Stimulated activated CD4-positive, alpha-beta T cell treated with anti-CD3 and anti-CD28 coated beads, Interleukin-15, amount 100 ng/mL, for 24 hours (primary cell): ENCODE data around the gene DPT.

ENCODE experiments used
- DNase-seq: peaks from one replicate; pipeline ENCODE4 v3.0.0-alpha.2; 2020

DPT gene

DNA sequence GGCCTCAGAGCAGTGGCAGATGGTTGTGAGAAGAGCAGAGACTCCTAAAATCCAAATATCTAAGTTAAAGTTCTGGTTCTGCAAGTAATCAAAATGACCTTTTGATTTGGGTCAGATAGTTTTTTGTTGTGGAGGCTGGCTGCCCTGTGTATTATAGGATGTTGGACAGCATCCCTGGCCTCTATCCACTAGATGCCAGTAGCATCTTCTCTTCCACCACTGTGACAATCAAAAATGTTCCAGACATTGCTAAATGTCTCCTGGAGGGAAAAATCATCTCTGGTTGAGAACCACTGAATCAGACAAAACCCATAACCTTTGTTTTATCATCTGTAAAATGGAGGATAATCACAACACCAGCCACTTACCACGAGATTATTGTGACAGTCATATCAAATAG, 5.9 kb upstream of the DPT start:
- no peak for DNase-seq

DNA sequence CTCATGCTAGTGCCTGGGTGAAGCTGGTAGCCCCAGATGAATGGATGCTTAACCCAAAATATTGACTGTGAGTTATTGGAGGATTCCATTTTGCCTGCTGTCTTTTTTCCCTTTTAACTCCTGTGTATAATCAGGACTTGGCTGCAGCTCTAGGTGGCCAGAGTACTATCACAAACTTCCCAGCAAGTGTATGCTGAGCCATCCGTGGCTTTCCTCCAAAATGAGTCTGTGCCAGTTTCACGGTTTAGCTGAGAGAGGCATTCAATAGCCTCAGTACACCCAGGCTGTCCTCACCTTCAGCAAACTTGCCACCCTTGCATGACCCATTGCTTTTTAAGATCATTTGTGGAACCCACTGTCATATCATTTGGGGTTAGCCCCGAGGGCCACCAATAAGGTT, 5.3 kb upstream of the DPT start:
- no peak for DNase-seq

DNA sequence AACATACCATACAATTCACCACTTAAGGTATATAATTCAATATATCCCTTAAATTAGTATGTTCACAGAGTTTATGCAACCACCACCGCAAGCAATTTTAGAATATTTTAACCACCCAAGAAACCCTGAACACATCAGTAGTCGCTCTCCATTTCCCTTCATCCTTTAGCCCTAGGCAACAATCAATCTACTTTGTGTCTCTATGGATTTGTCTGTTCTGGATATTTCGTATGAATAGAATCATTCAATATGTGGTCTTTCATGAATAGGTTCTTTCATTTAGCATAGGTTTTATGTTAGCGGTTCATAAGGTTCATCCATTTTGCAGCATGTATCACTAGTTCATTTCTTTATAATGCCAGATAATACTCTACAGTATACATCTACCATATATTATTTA, 4.2 kb upstream of the DPT start:
- no peak for DNase-seq

DNA sequence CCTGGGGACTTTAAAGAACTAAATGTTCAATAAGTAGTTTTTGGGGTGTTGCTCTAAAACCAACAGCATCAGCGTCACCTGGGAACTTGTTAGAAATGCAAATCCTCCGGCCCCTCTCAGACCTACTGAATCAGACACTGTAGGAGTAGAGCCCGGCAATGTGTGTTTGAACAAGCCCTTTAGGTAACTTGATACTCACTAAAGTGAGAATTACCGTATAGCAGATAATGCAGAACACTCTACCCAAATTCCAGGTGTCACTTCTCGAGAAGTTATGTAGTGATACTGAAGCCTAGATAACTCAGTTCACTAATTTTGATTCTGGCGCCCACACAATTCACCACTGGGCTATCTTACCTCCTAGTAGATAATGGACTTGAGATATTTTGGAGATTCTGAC, 3.7 kb upstream of the DPT start:
- no peak for DNase-seq

DNA sequence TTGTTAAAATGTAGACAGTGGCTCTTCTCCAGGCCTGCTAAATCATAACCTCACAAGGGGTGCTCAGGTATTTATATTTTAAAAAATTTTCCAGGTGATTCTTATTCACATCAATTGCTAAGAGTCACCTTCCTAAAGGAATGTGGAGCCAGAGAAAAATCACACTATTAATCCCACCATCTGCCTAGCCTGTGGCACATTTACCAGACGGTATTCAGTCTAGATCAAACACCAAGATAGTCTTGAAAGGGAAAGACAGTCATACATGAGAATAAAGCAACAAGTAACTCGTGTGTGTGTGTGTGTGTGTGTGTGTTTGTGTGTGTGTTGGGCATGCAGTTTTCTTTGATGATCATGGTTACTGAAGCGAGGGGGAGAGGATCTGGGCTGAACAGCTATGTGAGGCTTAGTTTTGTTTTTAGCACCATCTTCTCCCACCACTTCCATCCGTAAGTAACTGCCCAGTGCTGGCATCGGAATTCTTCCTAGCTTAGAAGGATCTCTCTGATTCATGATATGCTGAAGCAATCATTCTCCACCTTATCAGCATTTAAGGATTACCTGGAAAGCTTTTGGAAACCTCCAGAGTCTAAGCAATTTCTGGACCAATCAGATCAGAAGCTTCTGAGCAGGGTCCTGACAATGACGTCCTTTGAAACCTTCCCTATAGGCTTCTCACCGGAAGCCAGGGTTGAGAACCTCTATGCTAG, 2.4 kb upstream of the DPT start:
- no peak for DNase-seq

DNA sequence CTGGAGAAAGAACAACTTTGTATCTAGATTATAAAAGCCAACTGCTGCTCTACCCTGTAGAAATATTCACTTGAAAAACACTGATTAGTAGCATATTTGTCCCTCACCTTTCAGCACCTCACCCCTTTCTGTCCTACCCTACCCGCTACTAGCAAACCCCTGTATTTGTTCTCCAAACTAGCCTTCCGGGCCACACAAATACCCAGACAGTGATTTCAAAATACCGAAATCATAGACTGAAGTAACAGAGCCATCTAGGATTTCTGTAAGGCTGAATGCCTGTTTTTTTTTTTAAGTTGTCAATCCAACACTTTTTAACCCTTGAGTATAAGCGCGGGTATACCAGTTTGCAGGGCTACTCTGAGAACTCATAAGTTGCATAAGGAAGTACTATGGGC, 398 bp upstream of the DPT start:
- DNase-seq = no peak

DNA sequence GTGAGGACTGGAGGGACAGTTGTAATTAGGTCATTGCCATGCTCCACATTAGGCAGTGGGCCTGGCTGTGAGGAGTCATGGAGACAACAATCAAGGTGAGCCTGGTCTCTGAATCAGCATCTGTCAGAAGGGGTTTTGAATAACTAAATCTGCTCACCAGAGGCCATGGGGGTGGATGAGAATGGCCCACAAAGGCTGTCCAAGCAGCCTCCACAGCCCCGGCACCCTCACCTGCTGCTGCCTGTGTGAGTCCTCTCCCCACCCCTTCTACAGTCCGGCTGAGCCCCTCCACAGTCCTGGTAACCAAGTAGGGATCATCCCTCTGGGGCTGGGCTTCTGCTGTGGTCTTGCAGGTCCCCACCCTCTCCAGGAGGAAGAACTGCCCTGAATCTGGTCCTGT, 2.3 kb downstream of the DPT start:
- DNase-seq = no peak

DNA sequence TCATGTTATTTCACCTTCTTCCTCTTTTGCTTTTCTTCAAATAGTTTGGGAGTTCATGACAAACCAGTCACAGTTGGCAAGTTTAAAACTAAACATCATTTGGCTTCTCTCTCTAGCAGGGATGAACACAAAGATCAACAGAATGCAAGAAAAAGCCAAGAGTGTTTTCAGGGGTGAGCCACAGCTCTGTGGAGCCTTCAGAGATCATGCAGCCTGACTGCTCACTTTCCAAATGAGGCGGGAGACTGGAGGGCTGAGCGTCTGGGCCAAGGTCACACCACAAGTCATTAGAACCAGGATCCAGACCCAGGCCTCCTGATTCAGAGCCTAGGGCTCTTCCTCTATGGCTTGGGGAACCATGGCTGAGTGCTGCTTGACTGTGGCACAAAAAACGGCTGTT, 2.7 kb downstream of the DPT start:
- DNase-seq = no peak

DNA sequence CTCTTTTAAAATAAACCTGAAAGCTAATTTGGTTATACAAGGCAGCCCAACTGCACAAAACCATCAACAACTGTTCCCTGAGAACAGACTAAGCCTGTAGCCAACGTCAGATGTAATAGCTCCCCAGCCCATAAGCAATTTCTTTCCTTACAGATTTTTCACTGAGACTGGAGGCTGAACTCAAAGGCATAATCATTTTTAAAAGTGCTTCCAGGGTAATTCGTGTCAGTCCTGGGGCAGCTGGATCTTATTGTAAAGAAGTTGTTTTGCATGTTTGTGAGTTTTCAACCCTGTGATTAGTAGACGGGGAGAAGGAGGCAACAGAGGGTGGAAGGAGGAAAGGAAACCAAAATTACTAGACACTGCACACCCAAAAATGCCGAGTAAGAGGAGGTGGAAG, 3.2 kb downstream of the DPT start:
- no peak for DNase-seq

DNA sequence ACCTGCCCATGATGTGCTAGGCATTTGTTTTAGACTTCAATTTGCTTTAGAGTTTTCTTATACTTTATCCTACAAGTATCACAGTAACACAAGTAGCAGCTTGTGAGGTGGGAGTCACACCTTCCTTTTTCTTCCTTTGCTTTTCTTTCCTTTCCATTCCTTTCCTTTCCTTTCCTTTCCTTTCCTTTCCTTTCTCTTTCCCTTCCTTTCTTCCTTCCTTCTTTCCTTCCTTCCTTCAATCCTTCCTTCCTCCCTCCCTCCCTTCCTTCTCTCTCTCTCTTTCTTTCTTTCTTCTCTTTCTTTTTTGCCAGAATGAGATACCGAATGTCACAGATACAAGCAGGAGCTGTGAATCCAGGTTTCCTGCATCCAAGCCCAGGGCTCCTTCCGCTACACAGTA, 3.9 kb downstream of the DPT start:
- no peak for DNase-seq

DNA sequence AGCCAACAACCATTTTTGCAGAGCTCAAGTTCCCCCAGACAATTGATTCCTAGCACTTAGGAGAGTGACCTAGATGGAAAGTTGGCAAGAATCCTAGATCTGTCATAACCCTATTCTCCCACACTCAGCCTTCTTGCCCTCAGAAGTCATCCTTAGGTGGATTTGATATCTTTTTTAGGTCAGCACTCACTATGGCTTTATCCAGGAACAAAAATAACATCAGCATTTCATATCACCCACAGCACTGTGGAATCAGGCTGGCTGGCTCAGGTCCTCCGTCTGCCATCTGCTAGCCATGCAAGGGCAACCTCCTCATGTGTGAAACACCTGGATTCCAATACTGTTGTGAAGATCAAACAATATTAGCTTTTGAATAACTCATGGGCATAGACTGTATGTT, 6.0 kb downstream of the DPT start:
- DNase-seq = no peak

DNA sequence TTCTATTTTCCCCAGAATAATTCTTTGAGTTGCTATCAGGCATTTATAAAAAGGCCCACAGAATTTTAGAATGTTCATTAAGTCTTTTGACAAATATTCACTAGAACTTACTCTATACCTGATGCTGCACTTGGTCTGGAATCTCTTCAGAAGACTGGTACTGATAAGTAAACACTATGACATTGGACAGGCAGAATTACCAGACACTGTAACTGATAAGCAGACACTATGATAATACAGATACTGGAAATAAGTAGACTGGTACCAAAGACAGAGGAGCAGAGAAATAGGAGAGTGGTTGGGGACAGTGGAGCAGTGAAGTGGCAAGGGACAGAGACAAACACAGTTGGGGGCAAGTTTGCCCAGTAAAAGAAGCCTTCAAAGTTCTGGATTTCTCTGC, 8.2 kb downstream of the DPT start:
- DNase-seq = no peak

DNA sequence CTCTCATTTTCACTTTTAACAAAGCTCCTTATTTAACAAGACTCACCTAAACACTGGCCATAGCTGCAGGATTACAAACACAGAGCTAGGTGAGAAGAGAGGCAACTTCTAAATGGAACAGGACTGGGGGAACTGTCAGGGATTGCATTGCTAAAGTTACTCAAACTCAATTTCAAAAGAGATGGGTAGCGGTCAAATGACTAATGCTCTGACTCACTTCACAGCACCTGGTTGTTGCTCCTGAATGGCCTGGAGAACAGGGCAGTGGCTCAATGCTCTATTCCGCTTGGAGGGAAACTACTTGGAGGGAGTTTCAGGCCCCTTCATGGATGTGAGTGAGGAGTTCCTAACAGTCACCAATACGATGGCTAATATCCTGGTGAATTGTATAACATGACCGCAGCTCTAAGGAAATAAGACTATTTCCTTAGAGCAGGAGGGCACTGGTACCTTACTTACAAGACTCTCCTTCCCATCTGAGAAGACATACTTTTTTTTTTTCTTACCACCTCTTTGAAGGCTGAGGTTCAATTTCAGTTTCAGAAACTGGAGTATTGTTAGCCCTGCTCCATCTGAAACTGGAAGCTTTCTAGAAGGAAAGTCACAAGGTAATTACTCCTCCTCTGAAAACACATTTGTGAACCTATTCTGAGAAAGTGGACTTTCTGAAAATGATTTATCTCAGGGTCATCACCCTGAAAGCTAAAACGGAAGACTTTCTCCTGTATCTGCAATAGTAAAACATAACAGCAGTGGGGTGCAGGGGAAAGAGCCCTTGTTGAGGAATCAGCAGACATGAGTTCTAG, 9.5 kb downstream of the DPT start:
- no peak for DNase-seq

DNA sequence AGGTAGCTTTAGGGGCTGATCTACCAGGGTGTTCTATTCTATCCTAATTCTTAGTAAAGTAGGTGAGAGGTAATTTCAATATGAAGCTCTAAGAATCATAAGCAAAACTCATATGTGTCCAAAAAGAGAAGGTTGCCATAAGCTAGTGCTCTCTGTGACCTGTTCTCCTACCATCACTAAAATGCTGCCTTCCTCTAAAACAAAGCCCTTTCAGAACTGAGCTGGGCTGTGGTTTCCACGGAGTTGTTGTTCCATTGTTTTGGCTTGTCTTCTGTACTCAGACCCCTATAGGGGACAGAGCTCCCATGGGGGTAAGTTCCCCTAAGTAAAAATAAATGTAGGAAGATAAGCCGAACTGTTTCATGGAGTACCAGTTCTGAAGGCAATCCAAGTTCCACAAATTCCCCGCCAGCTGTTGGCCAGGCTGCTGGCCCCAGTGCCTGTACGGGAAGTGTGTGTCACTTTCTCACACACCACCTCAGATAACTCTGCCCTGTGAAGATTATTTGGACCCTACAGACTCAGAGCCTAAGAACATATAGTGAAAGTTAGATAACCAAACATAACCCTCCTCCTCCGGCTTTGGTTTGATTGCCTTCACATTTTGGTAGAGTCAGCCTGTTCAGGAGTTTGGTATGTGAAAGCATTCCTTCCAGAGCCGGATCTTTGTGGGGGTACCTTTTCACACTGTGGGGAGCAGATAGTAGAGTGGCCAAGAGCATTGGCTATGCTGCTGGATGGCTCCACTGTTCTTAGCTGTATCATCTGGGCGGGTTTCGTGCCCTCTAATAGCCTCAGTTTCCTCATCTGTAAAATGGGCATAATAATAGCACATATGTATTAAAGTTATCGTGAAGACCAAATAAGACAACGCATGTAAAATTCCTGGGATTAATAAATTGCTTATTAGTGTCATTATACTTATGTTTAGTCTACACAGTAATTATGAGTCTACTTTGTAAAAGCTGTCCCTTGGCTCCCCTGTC, 10.8 kb downstream of the DPT start:
- no peak for DNase-seq

DNA sequence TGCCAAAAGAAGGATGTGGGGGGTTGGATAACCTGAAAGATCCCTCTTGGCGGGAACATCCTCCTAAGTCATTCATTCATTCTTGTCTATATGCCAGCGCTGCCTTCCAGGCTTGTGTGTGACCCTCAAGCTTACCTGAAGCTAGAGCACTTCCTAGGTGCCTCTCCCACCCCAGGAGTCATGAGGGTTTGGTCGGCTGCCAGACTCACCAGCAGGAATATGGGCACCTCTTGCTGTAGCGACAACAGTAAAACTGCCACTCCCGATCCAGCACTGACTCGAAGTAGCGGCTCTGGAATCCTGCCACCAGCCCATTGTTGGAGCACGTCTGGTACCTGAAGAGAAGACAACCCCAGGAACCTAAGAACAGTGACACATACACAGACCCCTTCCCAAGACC, 15.0 kb downstream of the DPT start:
- no peak for DNase-seq

DNA sequence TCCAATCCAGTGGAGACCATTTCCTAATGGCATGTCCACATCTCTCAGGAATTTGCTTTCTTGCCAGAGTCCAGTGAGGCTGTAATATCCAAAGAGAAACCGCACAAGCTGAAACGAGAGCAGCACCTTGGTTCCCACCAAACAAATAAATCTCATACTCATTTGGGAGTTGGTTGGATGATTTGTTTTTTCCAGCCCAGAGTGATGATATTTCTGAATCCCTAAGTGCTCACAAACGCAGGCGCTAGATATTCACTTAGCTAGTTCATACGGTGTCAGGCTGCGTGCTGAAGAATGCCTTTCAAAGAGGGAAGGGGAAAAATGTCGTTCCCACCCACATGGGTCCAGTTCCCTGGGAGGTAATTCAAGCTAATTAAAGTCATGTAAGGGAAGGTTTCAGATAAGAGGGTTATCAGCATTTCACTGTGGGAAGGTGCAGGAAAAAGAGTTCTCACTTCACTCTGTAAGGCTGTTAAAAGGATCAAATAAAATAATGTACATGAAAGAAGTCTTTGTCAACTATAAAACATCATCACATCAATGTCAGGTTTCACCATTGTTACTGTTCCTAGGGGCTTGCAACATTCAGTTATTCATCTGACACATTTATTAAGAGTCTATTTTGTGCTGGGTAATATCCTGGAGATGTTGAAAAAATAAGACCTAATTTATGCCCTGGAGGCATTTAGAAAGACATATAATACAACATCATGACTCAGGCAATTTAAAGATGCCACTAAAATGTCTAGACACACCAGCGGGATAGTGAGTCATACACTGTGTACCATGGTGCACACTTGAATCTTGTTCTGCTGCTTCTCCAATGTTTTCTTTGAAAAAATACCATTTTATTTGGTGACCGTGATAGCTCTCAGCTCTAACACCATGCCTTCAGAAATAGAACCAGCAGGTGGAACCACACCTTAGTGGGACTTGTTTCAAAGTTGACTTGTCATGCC, 19.3 kb downstream of the DPT start:
- DNase-seq = no peak

DNA sequence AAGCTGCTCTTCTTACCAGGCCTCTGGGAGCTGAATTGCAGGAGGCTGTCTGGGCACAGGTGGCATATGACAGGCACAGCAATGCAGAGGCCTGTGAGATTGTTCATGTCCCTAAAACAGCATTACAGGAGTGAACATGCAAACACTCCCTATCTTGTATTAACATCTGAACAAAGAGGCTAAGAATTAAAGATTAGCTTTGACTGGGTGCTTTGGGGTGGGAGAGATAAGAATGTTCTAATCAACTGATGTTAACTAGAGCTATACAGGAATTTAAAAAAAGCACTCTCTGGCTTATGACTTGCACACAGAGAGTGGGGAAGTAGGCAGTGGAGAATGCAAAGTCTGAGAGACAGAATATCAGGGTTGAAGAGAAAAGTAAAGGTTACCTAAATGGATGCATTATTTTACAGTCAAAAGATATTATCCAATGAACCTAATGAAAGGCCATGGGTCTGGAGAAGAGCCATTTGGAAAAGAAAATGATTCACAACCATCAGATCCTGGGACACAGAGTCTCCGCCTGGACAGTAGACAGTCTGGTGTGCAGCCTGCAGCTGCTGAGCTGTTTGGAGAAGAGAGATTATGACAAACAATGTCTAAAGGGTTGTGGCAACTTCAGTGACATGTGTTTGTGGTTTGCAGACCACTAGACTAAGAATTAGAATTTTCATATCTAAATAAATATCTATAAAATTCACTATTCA, 20.2 kb downstream of the DPT start:
- no peak for DNase-seq

DNA sequence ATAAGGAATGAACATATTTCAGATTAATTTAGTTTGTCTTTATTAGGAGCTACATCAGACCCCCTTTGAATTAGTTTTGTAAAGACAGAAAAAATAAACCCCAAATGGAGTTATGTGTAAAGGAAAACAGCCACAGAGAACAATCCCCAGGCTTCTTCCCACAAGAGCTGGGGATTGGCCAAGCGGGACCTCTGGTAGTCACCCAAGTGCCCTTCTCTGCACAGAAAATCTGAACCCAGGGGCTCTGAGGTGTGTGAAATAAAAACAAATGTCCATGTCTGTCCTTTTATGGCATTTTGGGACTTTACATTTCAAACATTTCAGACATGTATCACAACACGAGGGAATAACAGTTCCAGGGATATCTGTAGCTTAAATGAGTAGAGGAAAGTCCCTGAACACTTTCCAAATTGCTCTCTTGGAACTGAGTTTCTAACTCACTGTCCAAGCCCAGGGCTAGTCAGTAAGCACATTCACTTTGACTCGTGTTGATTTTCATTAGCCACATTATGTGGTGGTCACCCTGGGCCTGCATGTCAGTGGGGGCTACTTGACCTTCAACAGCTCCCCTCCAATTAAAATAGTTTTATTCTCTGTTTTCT, 22.5 kb downstream of the DPT start:
- DNase-seq = no peak

DNA sequence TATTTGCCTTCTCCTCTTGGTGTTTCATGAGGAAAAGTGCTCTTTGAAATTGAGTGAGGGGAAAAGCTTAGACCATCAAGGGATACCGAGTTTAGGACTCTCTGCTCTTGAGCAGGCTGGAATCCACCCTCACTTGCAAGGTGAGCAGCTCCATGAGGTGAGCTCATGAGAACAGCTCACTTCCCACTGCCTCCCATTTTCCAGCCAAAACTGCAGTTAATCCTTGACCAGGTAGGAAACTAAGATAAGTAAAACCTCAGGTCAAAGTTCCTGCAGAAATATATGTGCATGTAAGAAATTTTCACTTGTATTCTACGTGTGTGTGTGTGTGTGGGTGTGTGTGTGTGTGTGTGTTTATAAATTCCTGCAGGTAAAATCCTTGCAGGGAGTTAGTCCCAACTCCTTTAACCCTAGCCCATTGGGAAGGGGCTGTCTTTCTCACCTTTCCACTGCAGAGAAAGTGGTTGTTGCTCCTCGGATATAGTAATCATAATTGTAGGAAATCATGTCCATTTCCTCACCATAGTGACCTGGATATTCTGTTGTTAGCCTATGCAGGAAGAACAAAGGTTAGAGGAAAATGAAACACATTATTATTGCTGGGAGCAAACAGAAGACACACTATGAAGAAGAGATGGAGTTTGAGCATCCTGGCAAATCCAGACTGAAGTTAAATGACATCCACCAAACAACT, 28.3 kb downstream of the DPT start:
- no peak for DNase-seq

DNA sequence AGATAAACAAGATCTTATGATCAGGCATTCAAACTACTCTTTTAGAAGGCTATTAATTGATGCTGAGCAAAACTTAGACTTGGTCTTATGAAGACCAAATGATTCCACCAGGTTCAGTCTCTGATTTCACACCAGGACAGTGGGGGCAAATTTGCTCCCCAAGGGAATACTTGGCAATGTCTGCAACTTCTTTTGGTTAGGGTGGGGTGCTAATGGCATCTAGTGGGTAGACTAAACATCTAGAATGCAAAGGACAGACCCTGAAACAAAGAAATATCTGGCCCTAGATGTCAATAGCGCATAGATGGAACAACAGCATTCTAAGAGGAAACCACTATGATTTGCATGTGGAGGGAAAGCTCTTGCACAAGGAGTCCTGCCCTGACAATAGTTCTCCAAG, 30.6 kb downstream of the DPT start:
- DNase-seq = no peak
